T-helper 2 cell treated with Interferon-gamma antibody and Interleukin-4, amounts not matched to agents 5 μg/mL and 100 μg/mL, for 36 hours (primary cell): Measurements from ENCODE around the gene ZNF627.

ENCODE experiments used
- DNase-seq: peaks from one replicate; pipeline ENCODE4 v3.0.0; 2021; ENCODE audit warnings: low spot score
- H3K27ac Mint-ChIP-seq: one replicate; pipeline ENCODE4 v1.8.0; 2021; ENCODE audit warnings: mild to moderate bottlenecking, mixed read lengths
- H3K27me3 Mint-ChIP-seq: one replicate; pipeline ENCODE4 v1.8.0; 2021; ENCODE audit warnings: low read depth, mixed read lengths
- H3K36me3 Mint-ChIP-seq: one replicate; pipeline ENCODE4 v1.8.0; 2021; ENCODE audit warnings: low read depth, mixed read lengths
- H3K4me1 Mint-ChIP-seq: one replicate; pipeline ENCODE4 v1.8.0; 2021; ENCODE audit warnings: low read depth, mixed read lengths
- H3K4me3 Mint-ChIP-seq: one replicate; pipeline ENCODE4 v1.8.0; 2022; ENCODE audit warnings: mild to moderate bottlenecking, moderate library complexity, mixed read lengths
- H3K9me3 Mint-ChIP-seq: one replicate; pipeline ENCODE4 v1.8.0; 2021; ENCODE audit warnings: mixed read lengths

The ZNF627 gene

DNA sequence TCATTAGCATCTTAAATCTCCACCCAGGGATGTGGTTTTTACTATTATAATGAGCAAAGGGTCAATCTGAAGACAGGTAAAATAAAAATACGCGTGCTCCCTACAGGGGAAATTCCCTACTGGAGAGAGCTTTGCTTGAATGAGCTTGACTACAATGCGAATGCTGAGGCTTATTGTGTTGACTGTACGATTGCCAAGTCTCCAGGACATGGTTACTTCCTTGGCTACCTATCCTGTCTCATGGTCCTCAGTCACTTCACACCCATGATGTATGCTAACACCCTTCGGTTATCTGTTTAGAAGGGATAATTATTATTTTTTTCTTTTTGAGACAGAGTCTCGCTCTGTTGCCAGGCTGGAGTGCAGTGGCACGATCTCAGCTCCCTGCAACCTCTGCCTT is 61.7 kb downstream of the ZNF627 start:
- DNase-seq = no peak

DNA sequence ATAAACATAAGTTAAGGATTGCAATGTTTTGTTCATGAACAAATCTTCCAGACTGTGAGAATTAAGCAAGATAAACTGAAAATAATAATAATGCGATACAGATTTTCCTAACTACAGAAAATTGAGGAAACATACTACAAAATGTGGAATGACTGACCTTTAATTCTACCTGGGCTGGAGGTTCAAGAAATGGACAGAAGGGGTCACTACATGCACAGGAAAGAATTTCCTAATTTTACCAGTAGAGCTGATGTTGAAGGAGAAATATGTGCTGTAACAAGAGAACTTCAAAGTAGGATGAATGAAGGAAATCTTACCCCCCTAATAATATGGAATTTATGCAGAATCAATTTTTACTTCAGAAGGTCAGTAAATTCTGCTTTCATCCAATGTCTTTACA is 62.3 kb downstream of the ZNF627 start:
- H3K36me3 Mint-ChIP-seq = peaks cover 4% of the 10 kb centered on the region
- H3K27ac Mint-ChIP-seq = no peak overlapping the region
- H3K4me3 Mint-ChIP-seq = no peak overlapping the region
- DNase-seq = no peak
- peaks cover 27% of the 10 kb centered on the region for H3K9me3 Mint-ChIP-seq
- H3K4me1 Mint-ChIP-seq = no peaks in the 10 kb centered on the region
- H3K27me3 Mint-ChIP-seq = no peaks in the 10 kb centered on the region

More for the DNA sequence above, 61.7 kb downstream of the ZNF627 start:
- Mint-ChIP-seq H3K4me3 (no peak overlapping the region), H3K27ac (no peak overlapping the region), H3K36me3 (peaks cover 5% of the 10 kb centered on the region), H3K4me1 (no peaks in the 10 kb centered on the region), H3K9me3 (peaks cover 27% of the 10 kb centered on the region), H3K27me3 (no peaks in the 10 kb centered on the region)

DNA sequence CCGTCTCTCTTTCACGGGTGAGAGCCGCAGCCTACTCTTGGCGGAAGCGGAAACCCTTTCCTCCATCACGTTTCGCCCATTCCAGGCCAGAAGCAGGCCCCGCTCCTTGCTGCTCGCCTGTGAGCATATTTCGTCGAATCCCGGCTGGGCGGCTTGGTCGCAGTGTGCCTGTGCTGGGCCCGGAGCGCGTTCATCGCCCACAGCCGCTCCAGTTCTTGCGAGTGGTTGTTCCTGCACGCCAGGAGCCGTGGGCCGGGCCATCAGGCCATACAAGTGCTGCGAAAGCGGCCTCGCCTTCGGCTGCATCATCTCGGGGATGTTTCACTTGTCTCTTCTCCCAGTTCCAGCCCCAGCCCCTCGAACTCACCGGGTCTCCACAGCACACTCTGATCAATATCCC is 65.0 kb downstream of the ZNF627 start:
- peaks cover 18% of the 10 kb centered on the region for H3K9me3 Mint-ChIP-seq
- DNase-seq = no peak
- H3K4me3 Mint-ChIP-seq = no peak overlapping the region
- no peak overlapping the region for H3K27ac Mint-ChIP-seq
- no peaks in the 10 kb centered on the region for H3K27me3 Mint-ChIP-seq
- no peaks in the 10 kb centered on the region for H3K4me1 Mint-ChIP-seq
- no peaks in the 10 kb centered on the region for H3K36me3 Mint-ChIP-seq

DNA sequence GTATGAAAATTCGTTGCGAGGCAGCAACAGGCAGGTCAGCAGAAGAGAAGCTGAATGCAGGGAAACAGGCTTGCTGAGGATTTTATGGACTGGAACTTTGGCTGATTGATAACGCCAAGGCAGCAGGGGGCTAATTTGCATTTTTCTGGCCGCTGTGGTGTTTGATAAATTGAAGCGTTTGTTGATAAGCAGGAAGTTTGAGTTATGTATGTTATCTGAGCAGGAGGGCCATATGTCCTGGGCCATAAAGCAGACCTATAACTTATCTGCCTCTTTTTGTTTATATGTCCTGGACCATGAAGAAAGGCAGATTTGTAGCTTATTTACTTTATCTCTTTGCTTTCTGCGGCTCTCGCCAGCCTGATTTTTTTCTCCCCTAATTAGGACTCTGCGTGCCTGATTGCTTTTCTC is 65.9 kb downstream of the ZNF627 start:
- H3K4me1 Mint-ChIP-seq = no peaks in the 10 kb centered on the region
- H3K9me3 Mint-ChIP-seq = peaks cover 15% of the 10 kb centered on the region
- no peak for DNase-seq
- H3K27me3 Mint-ChIP-seq = no peaks in the 10 kb centered on the region
- no peaks in the 10 kb centered on the region for H3K36me3 Mint-ChIP-seq
- no peak overlapping the region for H3K27ac Mint-ChIP-seq
- H3K4me3 Mint-ChIP-seq = no peak overlapping the region
